ENCODE data around the gene CACUL1.

CACUL1 gene

DNA sequence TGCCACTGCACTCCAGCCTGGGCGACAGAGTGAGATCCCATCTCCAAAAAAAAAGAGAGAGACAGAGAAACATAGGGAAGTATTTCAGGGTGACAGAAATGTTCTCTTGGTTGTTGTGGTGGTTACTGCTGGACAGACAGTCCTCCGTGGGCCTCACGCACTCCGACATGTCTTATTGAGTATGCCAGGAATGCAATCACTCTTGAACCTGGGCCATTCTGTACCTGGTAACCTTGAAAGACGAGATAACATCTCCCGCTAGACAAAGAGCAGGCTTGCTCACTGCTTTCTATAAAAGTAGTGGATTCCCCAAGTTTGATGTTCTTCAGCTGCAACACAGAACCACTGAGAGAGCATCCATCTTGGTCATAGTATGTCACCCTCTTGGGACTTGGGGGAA is 6.7 kb downstream of the CACUL1 start:
- TF ChIP-seq, protein P1, sequence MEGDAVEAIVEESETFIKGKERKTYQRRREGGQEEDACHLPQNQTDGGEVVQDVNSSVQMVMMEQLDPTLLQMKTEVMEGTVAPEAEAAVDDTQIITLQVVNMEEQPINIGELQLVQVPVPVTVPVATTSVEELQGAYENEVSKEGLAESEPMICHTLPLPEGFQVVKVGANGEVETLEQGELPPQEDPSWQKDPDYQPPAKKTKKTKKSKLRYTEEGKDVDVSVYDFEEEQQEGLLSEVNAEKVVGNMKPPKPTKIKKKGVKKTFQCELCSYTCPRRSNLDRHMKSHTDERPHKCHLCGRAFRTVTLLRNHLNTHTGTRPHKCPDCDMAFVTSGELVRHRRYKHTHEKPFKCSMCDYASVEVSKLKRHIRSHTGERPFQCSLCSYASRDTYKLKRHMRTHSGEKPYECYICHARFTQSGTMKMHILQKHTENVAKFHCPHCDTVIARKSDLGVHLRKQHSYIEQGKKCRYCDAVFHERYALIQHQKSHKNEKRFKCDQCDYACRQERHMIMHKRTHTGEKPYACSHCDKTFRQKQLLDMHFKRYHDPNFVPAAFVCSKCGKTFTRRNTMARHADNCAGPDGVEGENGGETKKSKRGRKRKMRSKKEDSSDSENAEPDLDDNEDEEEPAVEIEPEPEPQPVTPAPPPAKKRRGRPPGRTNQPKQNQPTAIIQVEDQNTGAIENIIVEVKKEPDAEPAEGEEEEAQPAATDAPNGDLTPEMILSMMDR (IDR thresholded peaks at IDR 0.05), result no peak

DNA sequence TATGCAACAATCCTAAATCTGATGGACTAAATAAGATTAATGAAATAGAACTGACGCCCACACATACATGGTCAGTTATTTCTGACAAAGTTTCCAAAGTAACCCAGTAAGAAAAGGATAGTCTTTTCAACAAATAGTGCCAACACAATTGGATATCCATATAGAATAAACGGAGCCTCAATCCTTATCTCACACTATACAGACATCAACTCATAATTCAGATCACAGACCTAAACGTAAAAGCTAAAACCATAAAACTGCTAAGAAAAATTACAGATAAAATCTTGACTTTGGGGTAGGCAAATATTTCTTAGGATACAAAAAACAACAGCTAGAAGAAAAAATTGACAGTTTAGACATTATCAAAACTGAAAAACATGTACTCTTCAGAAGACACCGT is 8.5 kb downstream of the CACUL1 start:
- TF ChIP-seq, protein P1 (IDR thresholded peaks at IDR 0.05), result no peak

DNA sequence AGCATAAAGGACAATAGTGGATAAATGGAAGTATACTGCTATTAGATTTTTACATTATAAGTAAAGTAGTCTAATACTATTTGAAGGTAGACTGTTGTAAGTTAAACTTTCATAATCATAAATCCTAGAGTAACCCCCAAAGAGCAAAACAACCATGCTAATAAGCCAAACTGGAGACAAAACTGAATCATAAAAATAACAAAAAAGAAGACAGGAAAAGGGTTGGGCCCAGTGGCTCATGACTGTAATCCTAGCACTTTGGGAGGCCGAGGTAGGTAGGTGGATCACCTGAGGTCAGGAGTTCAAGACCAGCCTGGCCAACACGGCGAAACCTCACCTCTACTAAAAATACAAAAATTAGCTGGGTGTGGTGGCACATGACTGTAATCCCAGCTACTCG is 9.7 kb downstream of the CACUL1 start:
- TF ChIP-seq, protein P1 (IDR thresholded peaks at IDR 0.05), result no peak

DNA sequence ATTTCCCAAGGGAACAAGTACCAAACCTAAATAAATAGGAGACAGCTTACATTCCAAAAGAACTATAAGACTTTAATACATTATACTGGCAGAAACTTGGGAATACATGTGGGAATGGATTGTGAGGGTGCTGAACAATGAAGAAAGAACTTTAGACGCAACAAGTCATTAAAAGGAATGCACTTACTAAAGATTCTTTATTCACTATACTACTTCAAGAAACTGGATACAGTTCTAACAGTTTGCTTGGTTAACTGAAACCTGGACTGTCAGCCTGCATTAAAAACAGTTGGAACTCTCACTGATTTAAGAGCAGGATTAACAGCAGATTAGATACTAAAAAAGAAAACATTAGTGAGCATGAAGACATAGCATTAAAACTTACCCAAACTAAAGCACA is 12.0 kb downstream of the CACUL1 start:
- TF ChIP-seq, protein P1 (IDR thresholded peaks at IDR 0.05), result no peak

DNA sequence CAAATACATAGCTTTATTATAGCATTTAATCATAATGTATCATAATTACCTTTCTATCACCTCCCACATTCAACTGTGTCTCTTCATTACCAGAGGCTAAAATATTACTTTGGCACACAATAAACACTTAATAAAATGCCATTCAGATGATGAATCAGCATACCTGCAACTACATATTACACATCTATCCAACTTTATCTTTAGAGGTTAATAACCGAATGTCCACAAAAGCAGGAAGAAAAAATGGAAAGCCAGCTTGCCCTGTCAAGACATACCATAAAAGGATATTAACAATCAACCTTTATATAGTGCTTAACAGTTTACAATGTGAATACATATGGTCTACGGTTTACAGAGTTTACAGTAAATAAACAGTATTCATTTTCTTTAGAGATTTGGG is 12.7 kb downstream of the CACUL1 start:
- TF ChIP-seq, protein P1 (IDR thresholded peaks at IDR 0.05), result no peak

DNA sequence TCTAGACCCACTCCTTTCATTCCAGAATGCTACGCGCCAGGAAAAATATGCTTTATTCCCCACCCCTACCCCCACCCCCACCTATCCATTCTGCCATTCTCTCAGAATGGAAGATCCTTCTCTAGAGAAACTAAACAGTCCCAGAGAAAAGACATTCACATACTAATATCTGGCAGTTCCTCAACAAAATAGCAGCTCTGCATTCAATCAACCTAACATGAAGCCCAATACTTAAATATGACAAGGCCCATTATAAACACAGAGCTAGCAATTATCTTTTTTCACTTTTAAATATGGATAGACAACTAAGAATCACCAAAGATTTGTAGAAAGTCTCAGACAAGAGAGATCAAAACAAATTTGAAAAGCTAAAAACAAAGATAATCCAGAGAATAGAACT is 16.4 kb downstream of the CACUL1 start:
- TF ChIP-seq, protein P1 (IDR thresholded peaks at IDR 0.05), result no peak

DNA sequence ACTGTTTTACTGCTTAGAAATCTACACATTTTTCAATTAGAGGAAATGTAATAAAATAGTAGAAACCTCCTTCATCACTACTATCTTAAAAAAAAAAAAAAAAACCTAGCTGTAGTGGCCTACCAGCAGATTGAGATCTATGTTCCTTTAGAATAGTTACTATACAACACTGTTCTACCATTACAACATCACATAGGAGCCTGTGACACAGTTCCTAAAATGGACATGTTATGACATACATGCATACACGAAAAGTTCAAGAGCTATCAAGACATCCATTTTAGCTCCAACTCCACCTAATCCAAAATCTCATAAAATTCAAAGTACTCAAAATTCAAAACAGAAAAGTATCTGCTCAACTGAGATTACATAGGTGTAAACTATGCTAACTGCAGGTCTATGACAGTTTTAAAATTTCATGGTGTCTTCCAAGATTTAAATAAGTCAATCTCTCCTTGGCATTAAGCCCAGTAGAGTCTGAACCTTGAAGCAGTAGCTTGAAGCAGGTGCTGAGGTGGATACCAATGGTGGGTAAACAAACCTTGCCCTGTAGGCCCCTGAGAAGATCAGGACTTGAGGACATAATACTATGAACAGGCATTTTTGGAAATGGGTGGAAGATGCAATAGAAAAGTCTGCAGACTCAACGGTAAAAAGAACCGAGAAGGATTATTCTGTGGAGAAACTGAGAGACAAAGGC is 17.0 kb downstream of the CACUL1 start:
- TF ChIP-seq, protein P1 (IDR thresholded peaks at IDR 0.05), result no peak

DNA sequence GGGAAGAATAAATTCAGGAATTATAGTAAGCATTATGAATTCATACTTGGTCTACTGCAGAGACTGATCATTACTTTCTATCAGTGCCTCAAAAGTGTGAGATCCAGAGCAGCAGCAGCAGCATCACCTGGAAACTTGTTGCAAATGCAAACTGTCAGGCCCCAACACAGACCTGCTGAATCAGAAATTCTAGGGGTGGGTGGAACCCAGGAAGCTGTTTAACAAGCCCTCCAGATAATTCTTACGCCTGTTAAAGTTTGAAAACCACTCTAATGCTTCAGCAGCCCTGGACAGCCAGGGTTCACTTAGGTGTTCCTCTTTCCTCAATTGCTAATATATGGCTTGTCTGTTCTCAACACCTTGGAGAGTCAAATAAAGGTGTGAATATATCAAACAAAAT is 19.5 kb downstream of the CACUL1 start:
- TF ChIP-seq, protein P1 (IDR thresholded peaks at IDR 0.05), result no peak
